ENCODE measurements around the gene OR6J1. TPM values are rescaled to one million over a fixed set of nuclear protein-coding genes. Genes with fewer than 3 reads are reported as not detected.
"Not testable (repeated sequence)": the region's sequence is repeated elsewhere in the genome, so short reads cannot be mapped to it uniquely, and the experiment has no call there.

OR6J1 gene
- total RNA-seq, 1 donor from 2014 or later = not detected

DNA sequence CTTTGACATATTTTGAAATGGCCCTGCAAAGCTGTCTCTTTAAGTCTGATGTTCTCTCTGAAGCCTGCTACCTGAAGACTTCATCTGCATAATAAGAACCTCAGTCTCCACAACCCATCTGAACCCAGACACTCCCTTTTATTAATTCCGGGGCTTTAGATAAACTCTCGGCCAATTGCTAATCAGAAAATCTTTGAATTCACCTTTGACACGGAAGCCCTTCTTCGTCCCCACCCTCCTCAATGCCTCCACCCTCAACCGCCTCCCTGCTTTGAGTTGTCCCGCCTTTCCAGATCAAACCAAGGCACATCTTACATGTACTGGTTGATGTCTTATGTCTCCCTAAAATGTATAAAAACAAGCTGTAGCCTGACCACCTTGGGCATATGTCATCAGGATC is 17.6 kb downstream of the OR6J1 start:
- Histone ChIP-seq H3K27me3 (ENCODE audit: low read depth) (no peaks in the 10 kb centered on the region), H3K36me3 (no peaks in the 10 kb centered on the region), H3K4me3 (no peak overlapping the region), H3K9me3 (no peaks in the 10 kb centered on the region), H3K4me1 (no peaks in the 10 kb centered on the region), H3K27ac (no peak overlapping the region)
- no peak for DNase-seq
- TF ChIP-seq, protein P1, sequence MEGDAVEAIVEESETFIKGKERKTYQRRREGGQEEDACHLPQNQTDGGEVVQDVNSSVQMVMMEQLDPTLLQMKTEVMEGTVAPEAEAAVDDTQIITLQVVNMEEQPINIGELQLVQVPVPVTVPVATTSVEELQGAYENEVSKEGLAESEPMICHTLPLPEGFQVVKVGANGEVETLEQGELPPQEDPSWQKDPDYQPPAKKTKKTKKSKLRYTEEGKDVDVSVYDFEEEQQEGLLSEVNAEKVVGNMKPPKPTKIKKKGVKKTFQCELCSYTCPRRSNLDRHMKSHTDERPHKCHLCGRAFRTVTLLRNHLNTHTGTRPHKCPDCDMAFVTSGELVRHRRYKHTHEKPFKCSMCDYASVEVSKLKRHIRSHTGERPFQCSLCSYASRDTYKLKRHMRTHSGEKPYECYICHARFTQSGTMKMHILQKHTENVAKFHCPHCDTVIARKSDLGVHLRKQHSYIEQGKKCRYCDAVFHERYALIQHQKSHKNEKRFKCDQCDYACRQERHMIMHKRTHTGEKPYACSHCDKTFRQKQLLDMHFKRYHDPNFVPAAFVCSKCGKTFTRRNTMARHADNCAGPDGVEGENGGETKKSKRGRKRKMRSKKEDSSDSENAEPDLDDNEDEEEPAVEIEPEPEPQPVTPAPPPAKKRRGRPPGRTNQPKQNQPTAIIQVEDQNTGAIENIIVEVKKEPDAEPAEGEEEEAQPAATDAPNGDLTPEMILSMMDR (IDR thresholded peaks at IDR 0.05) = no peak
- intact Hi-C loops (cut with DNase I) = no loop called here
- no peak for ATAC-seq

DNA sequence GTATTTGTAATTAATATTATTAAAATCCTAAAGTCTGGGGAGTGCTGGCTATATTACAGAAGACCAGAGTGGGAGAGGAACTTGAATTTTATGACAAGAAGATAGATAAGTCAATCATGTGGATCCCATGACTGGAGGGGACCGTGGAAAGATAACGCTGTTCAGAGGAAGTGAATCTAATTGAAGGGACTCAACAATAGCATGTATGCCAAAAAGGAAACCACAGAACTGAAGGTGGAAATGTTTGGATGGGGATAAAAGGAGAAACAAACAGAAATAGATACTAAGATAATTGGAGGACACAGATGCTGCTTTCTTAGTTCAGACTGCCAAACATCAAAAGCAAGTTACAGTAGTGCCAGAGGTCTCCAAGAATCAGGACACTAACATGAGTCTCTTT is 21.1 kb downstream of the OR6J1 start:
- H3K4me1 ChIP-seq = no peaks in the 10 kb centered on the region
- H3K27me3 ChIP-seq (ENCODE audit: low read depth) = no peaks in the 10 kb centered on the region
- DNase-seq (no peak), ATAC-seq (no peak)
- TF ChIP-seq, protein P1 (IDR thresholded peaks at IDR 0.05) = no peak
- no peak overlapping the region for H3K27ac ChIP-seq
- H3K4me3 ChIP-seq = no peak overlapping the region
- no peaks in the 10 kb centered on the region for H3K9me3 ChIP-seq
- no peaks in the 10 kb centered on the region for H3K36me3 ChIP-seq
- intact Hi-C loops (cut with DNase I) = no loop called here

DNA sequence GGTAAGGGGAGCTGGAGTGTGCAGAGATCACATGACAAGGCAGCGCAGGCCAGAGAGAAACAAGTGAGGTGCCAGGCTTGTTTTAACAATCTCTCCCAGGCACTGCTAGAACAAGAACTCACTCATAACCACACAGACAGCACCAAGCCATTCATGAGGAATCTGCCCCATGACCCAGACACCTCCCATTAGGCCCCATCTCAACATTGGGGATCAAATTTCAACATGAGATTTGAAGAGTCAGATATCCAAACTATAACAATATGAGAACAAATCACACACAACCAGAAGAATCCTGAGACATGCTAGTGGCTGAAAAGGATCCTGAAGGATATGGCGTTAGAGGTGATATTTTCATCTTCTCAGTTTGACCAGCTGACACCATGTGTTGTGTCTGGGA is 21.9 kb downstream of the OR6J1 start:
- ATAC-seq = no peak
- no peak overlapping the region for H3K27ac ChIP-seq
- intact Hi-C loops (cut with DNase I) = no loop called here
- no peaks in the 10 kb centered on the region for H3K36me3 ChIP-seq
- TF ChIP-seq, protein P1 (IDR thresholded peaks at IDR 0.05) = no peak
- no peaks in the 10 kb centered on the region for H3K9me3 ChIP-seq
- DNase-seq = no peak
- no peaks in the 10 kb centered on the region for H3K4me1 ChIP-seq
- no peak overlapping the region for H3K4me3 ChIP-seq
- H3K27me3 ChIP-seq (ENCODE audit: low read depth) = no peaks in the 10 kb centered on the region

DNA sequence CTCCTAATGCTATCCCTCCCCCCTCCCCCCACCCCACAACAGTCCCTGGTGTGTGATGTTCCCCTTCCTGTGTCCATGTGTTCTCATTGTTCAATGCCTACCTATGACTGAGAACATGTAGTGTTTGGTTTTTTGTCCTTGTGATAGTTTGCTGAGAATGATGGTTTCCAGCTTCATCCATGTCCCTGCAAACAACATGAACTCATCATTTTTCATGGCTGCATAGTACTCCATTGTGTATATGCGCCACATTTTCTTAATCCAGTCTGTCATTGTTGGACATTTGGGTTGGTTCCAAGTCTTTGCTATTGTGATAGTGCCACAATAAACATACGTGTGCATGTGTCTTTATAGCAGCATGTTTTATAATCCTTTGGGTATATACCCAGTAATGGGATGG is 28.4 kb downstream of the OR6J1 start:
- H3K27me3 ChIP-seq (ENCODE audit: low read depth); ATAC-seq; H3K27ac ChIP-seq; DNase-seq; H3K4me3 ChIP-seq; intact Hi-C loops (cut with DNase I); H3K9me3 ChIP-seq: not testable (repeated sequence)
- peaks cover 17% of the 10 kb centered on the region for H3K4me1 ChIP-seq
- H3K36me3 ChIP-seq = peaks cover 17% of the 10 kb centered on the region

DNA sequence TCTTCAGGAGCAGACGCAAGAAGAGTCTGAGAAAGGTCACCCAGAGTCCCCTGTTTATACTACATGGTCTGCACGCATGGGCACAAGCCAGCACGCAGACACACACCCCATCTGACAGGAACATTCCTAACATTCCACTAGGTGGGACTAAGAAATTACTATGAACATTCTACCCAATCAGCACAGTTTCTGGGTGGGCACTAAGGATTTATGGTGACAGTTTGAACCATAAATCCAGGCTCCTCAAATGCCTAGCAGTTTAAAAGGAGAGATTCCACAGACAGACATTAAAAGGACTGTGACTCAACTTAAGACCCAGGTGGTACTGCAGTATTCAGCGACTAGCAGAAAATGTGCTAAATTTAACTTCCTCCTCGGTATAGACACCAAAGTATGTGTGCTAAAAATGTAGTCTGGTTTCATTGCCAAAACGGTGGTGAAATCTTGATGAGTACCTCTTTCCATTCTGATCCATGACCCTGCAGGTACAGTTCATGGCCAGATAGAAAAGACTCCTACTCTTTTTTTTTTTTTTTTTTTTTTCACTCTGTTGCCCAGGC is 29.8 kb downstream of the OR6J1 start:
- DNase-seq (no peak), ATAC-seq (peak; percentile 89 to 90)
- intact Hi-C loops (cut with DNase I) = no loop called here
- no peak overlapping the region for H3K4me3 ChIP-seq
- peaks cover 17% of the 10 kb centered on the region for H3K4me1 ChIP-seq
- peaks cover 32% of the 10 kb centered on the region for H3K36me3 ChIP-seq
- H3K27ac ChIP-seq = peak overlapping the region; percentile 43
- H3K9me3 ChIP-seq = no peaks in the 10 kb centered on the region
- TF ChIP-seq, protein P1 (IDR thresholded peaks at IDR 0.05) = no peak
- H3K27me3 ChIP-seq (ENCODE audit: low read depth) = no peaks in the 10 kb centered on the region

DNA sequence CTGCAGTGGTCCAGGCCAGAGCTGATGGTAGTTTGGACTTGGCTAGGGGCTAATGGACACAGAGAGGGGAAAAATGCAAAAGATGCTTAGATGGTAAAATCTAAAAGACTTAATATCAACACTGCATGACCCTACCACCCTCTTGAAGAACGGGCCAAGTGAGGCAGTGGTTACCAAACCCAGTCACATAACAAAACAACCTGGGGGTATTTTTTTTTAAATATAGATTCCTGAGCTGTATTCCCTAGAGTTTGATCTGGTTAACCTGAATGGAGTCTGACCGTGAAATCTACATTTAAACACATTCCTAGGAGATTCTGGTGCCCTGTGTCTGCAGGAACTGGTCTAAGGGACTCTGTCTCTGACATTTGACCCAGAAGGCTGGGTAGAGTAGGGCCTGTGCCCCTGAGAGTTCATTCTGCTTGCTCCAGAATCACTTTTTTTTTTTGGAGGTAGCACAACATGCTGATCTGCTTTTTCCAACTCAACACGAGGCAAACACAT is 30.4 kb downstream of the OR6J1 start:
- intact Hi-C loops (cut with DNase I) = no loop called here
- TF ChIP-seq, protein P1 (IDR thresholded peaks at IDR 0.05) = no peak
- DNase-seq (no peak), ATAC-seq (peak in 1 of 2 donors; percentile 13)
- Histone ChIP-seq H3K36me3 (peaks cover 37% of the 10 kb centered on the region), H3K27ac (peak overlapping the region; percentile 43), H3K4me3 (no peak overlapping the region), H3K9me3 (no peaks in the 10 kb centered on the region), H3K27me3 (ENCODE audit: low read depth) (no peaks in the 10 kb centered on the region), H3K4me1 (peaks cover 17% of the 10 kb centered on the region)

Measured in lower lobe of right lung (tissue), 2 donors.